Measurements from ENCODE around the gene FUNDC2.

Gene FUNDC2

GRCh38 chrX:155023907-155024833, 2.5 kb upstream of the FUNDC2 start:
- in situ Hi-C loops (cut with MboI; ENCODE audit: low sequenced_read_pairs) = no loop called here

- in situ Hi-C loops (cut with MboI; ENCODE audit: low sequenced_read_pairs) = no loop called here
Measured at GRCh38 chrX:155026420-155026726, 271 bp upstream of the FUNDC2 start.

GRCh38 chrX:155027509-155028066, 944 bp downstream of the FUNDC2 start:
- in situ Hi-C loops (cut with MboI; ENCODE audit: low sequenced_read_pairs) = no loop called here

GRCh38 chrX:155028129-155028528, 1.5 kb downstream of the FUNDC2 start:
- in situ Hi-C loops (cut with MboI; ENCODE audit: low sequenced_read_pairs) = no loop called here

- in situ Hi-C loops (cut with MboI; ENCODE audit: low sequenced_read_pairs) = no loop called here
Measured at GRCh38 chrX:155028877-155029291, 2.2 kb downstream of the FUNDC2 start.

- in situ Hi-C loops (cut with MboI; ENCODE audit: low sequenced_read_pairs) = no loop called here
Measured at GRCh38 chrX:155031657-155032056, 5.0 kb downstream of the FUNDC2 start.

GRCh38 chrX:155035688-155036087, 9.0 kb downstream of the FUNDC2 start:
- in situ Hi-C loops (cut with MboI; ENCODE audit: low sequenced_read_pairs) = no loop called here

GRCh38 chrX:155046129-155046810, 19.6 kb downstream of the FUNDC2 start:
- in situ Hi-C loops (cut with MboI; ENCODE audit: low sequenced_read_pairs) = no loop called here

- in situ Hi-C loops (cut with MboI; ENCODE audit: low sequenced_read_pairs) = no loop called here
Measured at GRCh38 chrX:155046811-155047528, 20.3 kb downstream of the FUNDC2 start.

GRCh38 chrX:155048977-155049619, 22.5 kb downstream of the FUNDC2 start:
- in situ Hi-C loops (cut with MboI; ENCODE audit: low sequenced_read_pairs) = no loop called here

GRCh38 chrX:155052738-155053498, 26.3 kb downstream of the FUNDC2 start:
- in situ Hi-C loops (cut with MboI; ENCODE audit: low sequenced_read_pairs) = no loop called here

GRCh38 chrX:155053656-155054055, 27.0 kb downstream of the FUNDC2 start:
- in situ Hi-C loops (cut with MboI; ENCODE audit: low sequenced_read_pairs) = no loop called here

GRCh38 chrX:155054255-155054654, 27.6 kb downstream of the FUNDC2 start:
- in situ Hi-C loops (cut with MboI; ENCODE audit: low sequenced_read_pairs) = no loop called here

- in situ Hi-C loops (cut with MboI; ENCODE audit: low sequenced_read_pairs) = no loop called here
Measured at GRCh38 chrX:155055494-155055893, 28.9 kb downstream of the FUNDC2 start.

- in situ Hi-C loops (cut with MboI; ENCODE audit: low sequenced_read_pairs) = no loop called here
Measured at GRCh38 chrX:155056471-155056870, 29.8 kb downstream of the FUNDC2 start.

GRCh38 chrX:155056877-155057792, 30.5 kb downstream of the FUNDC2 start:
- in situ Hi-C loops (cut with MboI; ENCODE audit: low sequenced_read_pairs) = no loop called here

- in situ Hi-C loops (cut with MboI; ENCODE audit: low sequenced_read_pairs) = no loop called here
Measured at GRCh38 chrX:155061760-155062159, 35.1 kb downstream of the FUNDC2 start.

GRCh38 chrX:155065035-155065734, 38.5 kb downstream of the FUNDC2 start:
- in situ Hi-C loops (cut with MboI; ENCODE audit: low sequenced_read_pairs) = no loop called here
